CD4-positive, alpha-beta T cell (primary cell): ENCODE measurements around the gene GRM4. TPM values are rescaled to one million over a fixed set of nuclear protein-coding genes. Genes with fewer than 3 reads are reported as not detected.

Experiments
- ATAC-seq: fragments of 200-7000 bp; cut with Tn5 transposase; one replicate; pipeline ENCODE4 v1.10.0; 2022; ENCODE audit warnings: mild to moderate bottlenecking; ENCODE audit not compliant: poor library complexity
- CTCF ChIA-PET: fragments of 350-600 bp; sonication (Branson Sonifier 250); formaldehyde crosslinking; loops from one replicate; lab custom pipeline; 2021; ENCODE audit warnings: antibody characterized with exemption, inconsistent platforms; lab: Charles Lee
- POLR2A ChIA-PET: fragments of 350-600 bp; sonication (Branson Sonifier 250); formaldehyde crosslinking; loops from one replicate; lab custom pipeline; 2021; ENCODE audit warnings: antibody characterized with exemption, inconsistent platforms; lab: Charles Lee
- DNase-seq, 14 experiments: peaks; one replicate each; pipeline ENCODE4 v3.0.0-alpha.2; 2013 to 2020; ENCODE audit warnings: mixed read lengths in 2 of 14
- H3K27ac ChIP-seq, 2 donors: one replicate each; pipeline versions ENCODE4 v1.5.1 to v1.7.0; 2013; ENCODE audit warnings: low read length in 2 of 2, low read depth in 1 of 2, mild to moderate bottlenecking in 1 of 2
- H3K27me3 ChIP-seq, 2 experiments: 1 replicate in 1 of 2; 2 replicates in 1 of 2; pipeline versions ENCODE4 v1.6.1 to v1.7.0; 2013; ENCODE audit warnings: low read length in 2 of 2, control low read depth in 1 of 2, mild to moderate bottlenecking in 1 of 2, moderate library complexity in 1 of 2; ENCODE audit not compliant: insufficient read depth in 2 of 2, control insufficient read depth in 1 of 2
- H3K36me3 ChIP-seq: one replicate; pipeline ENCODE4 v1.6.1; 2013; ENCODE audit warnings: low read length, control low read depth; ENCODE audit not compliant: insufficient read depth
- H3K4me1 ChIP-seq: one replicate; pipeline ENCODE4 v1.6.1; 2013; ENCODE audit warnings: low read length, control low read depth; ENCODE audit not compliant: insufficient read depth
- H3K4me3 ChIP-seq: one replicate; pipeline ENCODE4 v1.5.1; 2013; ENCODE audit warnings: mild to moderate bottlenecking, low read length, moderate library complexity
- H3K9me3 ChIP-seq, 2 experiments: 1 replicate in 1 of 2; 2 replicates in 1 of 2; pipeline versions ENCODE4 v1.6.1 to v1.7.0; 2013; ENCODE audit warnings: low read length in 2 of 2, mild to moderate bottlenecking in 2 of 2, control low read depth in 1 of 2, moderate library complexity in 1 of 2; ENCODE audit not compliant: control insufficient read depth in 1 of 2, insufficient read depth in 1 of 2
- H3K27ac Mint-ChIP-seq: one replicate; pipeline ENCODE4 v1.8.0; 2020; ENCODE audit warnings: mixed read lengths
- H3K27me3 Mint-ChIP-seq: one replicate; pipeline ENCODE4 v1.8.0; 2021; ENCODE audit warnings: mixed read lengths
- H3K36me3 Mint-ChIP-seq: one replicate; pipeline ENCODE4 v1.8.0; 2021; ENCODE audit warnings: low read depth, mixed read lengths
- H3K4me1 Mint-ChIP-seq: one replicate; pipeline ENCODE4 v1.8.0; 2021; ENCODE audit warnings: low read depth, mixed read lengths
- H3K4me3 Mint-ChIP-seq: one replicate; pipeline ENCODE4 v1.8.0; 2020; ENCODE audit warnings: mild to moderate bottlenecking, mixed read lengths
- H3K9me3 Mint-ChIP-seq: one replicate; pipeline ENCODE4 v1.8.0; 2020; ENCODE audit warnings: mixed read lengths
- CTCF ChIP-seq: fragments of 200-600 bp; IDR thresholded peaks from one replicate; pipeline ENCODE4 v1.8.0; 2022; ENCODE audit warnings: antibody characterized with exemption, mild to moderate bottlenecking
- intact Hi-C, 2 experiments: fragments of 100-400 bp; cut with DNase I in 1 of 2; cut with micrococcal nuclease in 1 of 2; formaldehyde crosslinking; loops; one replicate each; pipeline versions ENCODE4 v1.15.1 to v1.9.0; 2023 to 2025; cut with DNase I, micrococcal nuclease
- total RNA-seq, 174 experiments: library from RNA in 2 of 174; stranded (reverse) in 2 of 174; gene quantifications; one replicate each; pipeline ENCODE4 v1.2.3 and lab custom pipeline; 2021 to 2026

Gene GRM4
- total RNA-seq, 2 experiments from 2014 or later = 0.08 TPM; not detected in 1

GRCh38 chr6:34161857-34162515 lies 16.1 kb upstream of the GRM4 start:
- no peak for TF ChIP-seq CTCF
- ATAC-seq = no peak
- intact Hi-C loops = loop anchor here in 1 of 2 experiments (2.0 kb wide), 3 partner anchors 35 to 447 kb away; no protein-coding TSS in a partner anchor

GRCh38 chr6:34159844-34160243 lies 14.0 kb upstream of the GRM4 start:
- H3K27ac ChIP-seq = no peak overlapping the region
- no peak overlapping the region for H3K27ac Mint-ChIP-seq
- no peaks in the 10 kb centered on the region for H3K36me3 Mint-ChIP-seq
- ChIA-PET CTCF (interaction anchor here (0.8 kb wide), 1 partner anchor 389 kb away, joined by 3 read pairs; no protein-coding TSS in a partner anchor), POLR2A (no interaction called here)
- peaks cover 0 to 3% of the 10 kb centered on the region in 2 experiments for H3K27me3 ChIP-seq
- no peaks in the 10 kb centered on the region for H3K4me1 Mint-ChIP-seq
- intact Hi-C loops = loop anchor here (10.0 kb wide), 2 partner anchors 305 to 575 kb away; partner anchors contain the start of gene BAK1 (in 1 of the 2)
- H3K27me3 Mint-ChIP-seq = no peaks in the 10 kb centered on the region
- ATAC-seq = no peak
- no peak for TF ChIP-seq CTCF
- no peaks in the 10 kb centered on the region for H3K36me3 ChIP-seq
- no peak for DNase-seq
- no peak overlapping the region for H3K4me3 ChIP-seq
- no peaks in the 10 kb centered on the region for H3K9me3 Mint-ChIP-seq
- peaks cover 11 to 14% of the 10 kb centered on the region in 2 experiments for H3K9me3 ChIP-seq
- no peak overlapping the region for H3K4me3 Mint-ChIP-seq
- peaks cover 6% of the 10 kb centered on the region for H3K4me1 ChIP-seq

More at GRCh38 chr6:34161857-34162515, 16.1 kb upstream of the GRM4 start:
- no peak overlapping the region for H3K27ac ChIP-seq
- H3K27me3 ChIP-seq = no peaks in the 10 kb centered on the region
- Mint-ChIP-seq H3K27me3 (no peaks in the 10 kb centered on the region), H3K4me1 (no peaks in the 10 kb centered on the region), H3K9me3 (no peaks in the 10 kb centered on the region), H3K27ac (no peak overlapping the region), H3K4me3 (no peak overlapping the region), H3K36me3 (no peaks in the 10 kb centered on the region)
- H3K4me1 ChIP-seq = peaks cover 3% of the 10 kb centered on the region
- no peaks in the 10 kb centered on the region for H3K36me3 ChIP-seq
- CTCF ChIA-PET = interaction anchor here (0.8 to 1.7 kb wide), 4 partner anchors 28 to 447 kb away, joined by 3 to 6 read pairs (median 4); no protein-coding TSS in a partner anchor
- H3K9me3 ChIP-seq = peaks cover 11 to 14% of the 10 kb centered on the region in 2 experiments
- no peak overlapping the region for H3K4me3 ChIP-seq
- POLR2A ChIA-PET = no interaction called here
- DNase-seq = no peak

- POLR2A ChIA-PET = interaction anchor here (0.6 kb wide), 1 partner anchor 519 kb away, joined by 3 read pairs; no protein-coding TSS in a partner anchor
- H3K4me3 ChIP-seq = no peak overlapping the region
- H3K36me3 Mint-ChIP-seq = no peaks in the 10 kb centered on the region
- CTCF ChIA-PET = interaction anchor here (0.8 kb wide), 1 partner anchor 388 kb away, joined by 3 read pairs; no protein-coding TSS in a partner anchor
- H3K27ac Mint-ChIP-seq = no peak overlapping the region
- H3K27me3 Mint-ChIP-seq = no peaks in the 10 kb centered on the region
- peaks cover 16% of the 10 kb centered on the region for H3K4me1 ChIP-seq
- no peaks in the 10 kb centered on the region for H3K4me1 Mint-ChIP-seq
- H3K9me3 Mint-ChIP-seq = no peaks in the 10 kb centered on the region
- peaks cover 5 to 10% of the 10 kb centered on the region in 2 experiments for H3K27me3 ChIP-seq
- TF ChIP-seq CTCF = no peak
- no peak overlapping the region for H3K27ac ChIP-seq
- H3K36me3 ChIP-seq = no peaks in the 10 kb centered on the region
- no peak overlapping the region for H3K4me3 Mint-ChIP-seq
- intact Hi-C loops = loop anchor here (10.0 kb wide), 2 partner anchors 304 to 574 kb away; partner anchors contain the start of gene BAK1 (in 1 of the 2)
- H3K9me3 ChIP-seq = peaks cover 11 to 18% of the 10 kb centered on the region in 2 experiments
- DNase-seq (no peak), ATAC-seq (no peak)
These were observed 13.0 kb upstream of the GRM4 start for GRCh38 chr6:34158876-34159275.
